ENCODE measurements around the gene ALPK3. TPM values are rescaled to one million over a fixed set of nuclear protein-coding genes. Genes with fewer than 3 reads are reported as not detected.

ALPK3 gene
- polyA plus RNA-seq, 1 donor = 20.7 TPM

GRCh38 chr15:84893607-84894006 is 76.5 kb downstream of the ALPK3 start:
- no peak for DNase-seq

GRCh38 chr15:84894736-84895425 is 77.7 kb downstream of the ALPK3 start:
- DNase-seq = no peak

GRCh38 chr15:84898761-84899160 is 81.6 kb downstream of the ALPK3 start:
- no peak for DNase-seq

GRCh38 chr15:84899750-84900149 is 82.6 kb downstream of the ALPK3 start:
- DNase-seq = no peak

- DNase-seq = no peak
Observed at GRCh38 chr15:84901540-84901939, 84.4 kb downstream of the ALPK3 start.

- no peak for DNase-seq
Observed at GRCh38 chr15:84903751-84904150, 86.6 kb downstream of the ALPK3 start.

- DNase-seq = no peak
Observed at GRCh38 chr15:84904419-84904818, 87.3 kb downstream of the ALPK3 start.

GRCh38 chr15:84905016-84905916 is 88.1 kb downstream of the ALPK3 start:
- no peak for DNase-seq

GRCh38 chr15:84907731-84908130 is 90.6 kb downstream of the ALPK3 start:
- no peak for DNase-seq

- no peak for DNase-seq
Observed at GRCh38 chr15:84908564-84908963, 91.4 kb downstream of the ALPK3 start.

- DNase-seq = no peak
Observed at GRCh38 chr15:84909029-84909428, 91.9 kb downstream of the ALPK3 start.

GRCh38 chr15:84909782-84910181 is 92.6 kb downstream of the ALPK3 start:
- no peak for DNase-seq

GRCh38 chr15:84910928-84911623 is 93.9 kb downstream of the ALPK3 start:
- DNase-seq = no peak

GRCh38 chr15:84911879-84912660 is 94.9 kb downstream of the ALPK3 start:
- DNase-seq = no peak

GRCh38 chr15:84913360-84913723 is 96.2 kb downstream of the ALPK3 start:
- no peak for DNase-seq

- DNase-seq = no peak
Observed at GRCh38 chr15:84914351-84914750, 97.2 kb downstream of the ALPK3 start.

GRCh38 chr15:84914909-84915605 is 97.9 kb downstream of the ALPK3 start:
- peak; percentile 81 for DNase-seq

- no peak for DNase-seq
Observed at GRCh38 chr15:84915606-84915958, 98.4 kb downstream of the ALPK3 start.

GRCh38 chr15:84917452-84917851 is 100.3 kb downstream of the ALPK3 start:
- DNase-seq = no peak

- DNase-seq = no peak
Observed at GRCh38 chr15:84919106-84919667, 102.0 kb downstream of the ALPK3 start.

GRCh38 chr15:84921121-84921520 is 104.0 kb downstream of the ALPK3 start:
- no peak for DNase-seq

Measured in left kidney (tissue), 2 donors.